HUES48 (cell line): ENCODE measurements around the gene TSPAN4.

ENCODE experiments used
- H3K27ac ChIP-seq: one replicate; pipeline ENCODE4 v1.7.0; 2013; ENCODE audit warnings: low read depth, low read length, inconsistent platforms
- H3K27me3 ChIP-seq: 2 replicates; pipeline ENCODE4 v1.6.1; 2013; ENCODE audit warnings: mild to moderate bottlenecking, low read length; ENCODE audit not compliant: control insufficient read depth, insufficient read depth
- H3K36me3 ChIP-seq: 2 replicates; pipeline ENCODE4 v1.6.1; 2013; ENCODE audit warnings: low read length; ENCODE audit not compliant: control insufficient read depth, insufficient read depth
- H3K4me1 ChIP-seq: 2 replicates; pipeline ENCODE4 v1.6.1; 2013; ENCODE audit warnings: mild to moderate bottlenecking, low read length; ENCODE audit not compliant: control insufficient read depth, insufficient read depth
- H3K4me3 ChIP-seq: 2 replicates; pipeline ENCODE4 v1.5.1; 2013; ENCODE audit warnings: mild to moderate bottlenecking, low read depth, low read length
- H3K9ac ChIP-seq: 2 replicates; pipeline ENCODE4 v1.6.1; 2013; ENCODE audit warnings: mild to moderate bottlenecking, low read depth, low read length, moderate library complexity
- H3K9me3 ChIP-seq: 2 replicates; pipeline ENCODE4 v1.6.1; 2013; ENCODE audit warnings: low read length; ENCODE audit not compliant: control insufficient read depth, insufficient read depth

The TSPAN4 gene

GRCh38 chr11:842370-843002, at the start of gene TSPAN4, which contains the start of gene POLR2L:
TSPAN4 (plus strand) TSS chr11:842852; CDS start chr11:850305, 7,453 bp downstream.
POLR2L (minus strand) TSS chr11:842529; CDS start chr11:842508, 21 bp downstream.
- peaks cover 35% of the 10 kb centered on the region for H3K36me3 ChIP-seq
- peak within 1 kb of the TSS; percentile 98 for H3K27ac ChIP-seq
- H3K27me3 ChIP-seq: no peaks in the 10 kb centered on the region
- peaks cover 24% of the 10 kb centered on the region for H3K4me1 ChIP-seq
- peak within 1 kb of the TSS; percentile 98 for H3K4me3 ChIP-seq
- peak within 1 kb of the TSS; percentile 100 for H3K9ac ChIP-seq
- H3K9me3 ChIP-seq: no peaks in the 10 kb centered on the region

GRCh38 chr11:792873-793272, 49.8 kb upstream of the TSPAN4 start:
- Histone ChIP-seq H3K27me3 (no peaks in the 10 kb centered on the region), H3K36me3 (peaks cover 28% of the 10 kb centered on the region), H3K27ac (no peak overlapping the region), H3K4me1 (peaks cover 18% of the 10 kb centered on the region), H3K4me3 (no peak overlapping the region), H3K9ac (no peak overlapping the region), H3K9me3 (no peaks in the 10 kb centered on the region)

GRCh38 chr11:793556-793955, 49.1 kb upstream of the TSPAN4 start:
- Histone ChIP-seq H3K27ac (no peak overlapping the region), H3K9me3 (no peaks in the 10 kb centered on the region), H3K36me3 (peaks cover 28% of the 10 kb centered on the region), H3K27me3 (no peaks in the 10 kb centered on the region), H3K4me1 (peaks cover 18% of the 10 kb centered on the region), H3K9ac (no peak overlapping the region), H3K4me3 (no peak overlapping the region)

GRCh38 chr11:794013-794765, 48.5 kb upstream of the TSPAN4 start:
- Histone ChIP-seq H3K27ac (no peak overlapping the region), H3K27me3 (no peaks in the 10 kb centered on the region), H3K9me3 (no peaks in the 10 kb centered on the region), H3K36me3 (peaks cover 32% of the 10 kb centered on the region), H3K4me3 (no peak overlapping the region), H3K4me1 (peaks cover 15% of the 10 kb centered on the region), H3K9ac (no peak overlapping the region)

GRCh38 chr11:794766-795633, 47.7 kb upstream of the TSPAN4 start:
- Histone ChIP-seq H3K9ac (no peak overlapping the region), H3K27ac (no peak overlapping the region), H3K36me3 (peaks cover 40% of the 10 kb centered on the region), H3K4me3 (no peak overlapping the region), H3K9me3 (no peaks in the 10 kb centered on the region), H3K4me1 (peaks cover 13% of the 10 kb centered on the region), H3K27me3 (no peaks in the 10 kb centered on the region)

GRCh38 chr11:795634-796564, 46.8 kb upstream of the TSPAN4 start:
- peaks cover 13% of the 10 kb centered on the region for H3K4me1 ChIP-seq
- H3K36me3 ChIP-seq: peaks cover 49% of the 10 kb centered on the region
- H3K9me3 ChIP-seq: no peaks in the 10 kb centered on the region
- H3K27ac ChIP-seq: peak overlapping the region; percentile 89
- no peak overlapping the region for H3K9ac ChIP-seq
- H3K27me3 ChIP-seq: no peaks in the 10 kb centered on the region
- no peak overlapping the region; the same call in 1 of the 2 replicates for H3K4me3 ChIP-seq

- Histone ChIP-seq H3K4me3 (peak overlapping the region; percentile 87), H3K36me3 (peaks cover 54% of the 10 kb centered on the region), H3K27ac (peak overlapping the region; percentile 89), H3K4me1 (peaks cover 13% of the 10 kb centered on the region), H3K27me3 (no peaks in the 10 kb centered on the region), H3K9ac (no peak overlapping the region), H3K9me3 (no peaks in the 10 kb centered on the region)
Observed at GRCh38 chr11:796565-797295, 45.9 kb upstream of the TSPAN4 start.

- no peaks in the 10 kb centered on the region for H3K9me3 ChIP-seq
- H3K36me3 ChIP-seq: peaks cover 54% of the 10 kb centered on the region
- H3K27ac ChIP-seq: peak overlapping the region; percentile 89
- H3K27me3 ChIP-seq: no peaks in the 10 kb centered on the region
- peak overlapping the region; percentile 87 for H3K4me3 ChIP-seq
- peak overlapping the region; percentile 77 for H3K9ac ChIP-seq
- peaks cover 13% of the 10 kb centered on the region for H3K4me1 ChIP-seq
Observed at GRCh38 chr11:797296-798092, 45.2 kb upstream of the TSPAN4 start.

- no peaks in the 10 kb centered on the region for H3K9me3 ChIP-seq
- peaks cover 55% of the 10 kb centered on the region for H3K36me3 ChIP-seq
- no peaks in the 10 kb centered on the region for H3K27me3 ChIP-seq
- peaks cover 13% of the 10 kb centered on the region for H3K4me1 ChIP-seq
- H3K4me3 ChIP-seq: peak within 1 kb of the TSS; percentile 87
- peak within 1 kb of the TSS; percentile 89 for H3K27ac ChIP-seq
- peak within 1 kb of the TSS; percentile 77 for H3K9ac ChIP-seq
Observed at GRCh38 chr11:798093-798713, 44.4 kb upstream of the TSPAN4 start, which contains the start of gene SLC25A22. SLC25A22 (minus strand) TSS chr11:798281; CDS start chr11:795006, 3,275 bp downstream.
